ENCODE data around the gene AMN. TPM values are rescaled to one million over a fixed set of nuclear protein-coding genes. Genes with fewer than 3 reads are reported as not detected.
A peak's percentile ranks its signal among the peaks of the same experiment; 100 is the strongest.

AMN gene
- total and polyA plus RNA-seq, 2 experiments from 2014 or later: not detected

DNA sequence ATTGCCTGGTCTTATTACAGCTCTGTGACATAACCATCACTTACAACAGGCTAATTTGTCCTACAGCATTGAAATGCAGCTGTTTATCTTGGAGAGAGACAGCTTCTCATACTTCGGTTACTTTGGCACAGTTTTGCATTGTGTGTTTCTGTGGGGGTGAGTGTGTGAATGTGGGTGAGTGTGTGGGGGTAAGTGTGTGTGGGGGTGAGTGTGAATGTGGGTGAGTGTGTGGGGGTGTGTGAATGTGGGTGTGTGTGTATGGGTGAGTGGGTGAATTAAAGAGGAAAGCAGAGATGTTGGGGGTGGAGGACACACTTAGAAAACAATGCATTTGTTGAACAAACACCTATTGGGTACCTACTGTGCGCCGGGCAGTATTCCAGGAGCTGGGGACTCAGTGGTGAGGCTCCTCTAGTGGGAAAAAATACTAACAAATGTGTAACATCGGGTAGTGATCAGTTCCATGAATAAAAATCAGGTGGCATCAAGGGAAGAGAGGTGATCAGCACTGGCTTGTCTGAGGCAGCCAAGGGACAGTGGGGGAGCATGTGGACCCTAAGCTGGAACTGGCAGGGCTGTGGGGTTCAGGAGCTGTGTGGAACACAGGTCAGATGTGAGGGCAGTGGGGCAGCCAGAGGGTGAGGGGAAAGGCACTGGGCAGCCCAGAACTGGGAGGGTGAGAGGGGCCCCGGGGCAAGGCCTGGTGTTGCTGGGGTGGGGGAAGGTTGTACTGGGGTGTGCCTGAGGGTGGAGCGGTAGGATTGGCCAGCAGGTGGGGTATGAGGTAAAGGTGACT lies 44.1 kb upstream of the AMN start:
- no peak for DNase-seq
- 92 to 95% methylated on average over 6 of the region's 6 CpGs for WGBS, 2 experiments (ENCODE audit: low coverage in 1 of 2, low lambda C conversion rate in 2 of 2, missing lambda C conversion rate in 2 of 2)
- Histone ChIP-seq H3K9me3 (ENCODE audit: low read depth) (no peaks in the 10 kb centered on the region), H3K9ac (no peak overlapping the region), H3F3A (ENCODE audit: insufficient read depth) (no peaks in the 10 kb centered on the region), H3K4me1 (ENCODE audit: insufficient read depth) (no peaks in the 10 kb centered on the region), H3K36me3 (ENCODE audit: low read depth) (peaks cover 18% of the 10 kb centered on the region; the same call in 1 of the 2 replicates), H3K9me2 (ENCODE audit: insufficient read depth) (no peaks in the 10 kb centered on the region), H3K27me3 (replicated peaks; ENCODE audit: insufficient read depth) (no peaks in the 10 kb centered on the region), H3K79me2 (ENCODE audit: insufficient read depth) (no peaks in the 10 kb centered on the region), H3K27ac (no peak overlapping the region), H3K4me2 (ENCODE audit: unreplicated experiment) (no peak overlapping the region), H2AFZ (no peak overlapping the region), H4K20me1 (ENCODE audit: insufficient read depth) (no peaks in the 10 kb centered on the region), H3K4me3 (no peak overlapping the region)
- in situ Hi-C loops (cut with MboI): no loop called here
- TF ChIP-seq EZH2 (IDR thresholded peaks at IDR 0.05; ENCODE audit: insufficient read depth, poor library complexity, severe bottlenecking) (no peak), EZH2phosphoT487 (IDR thresholded peaks at IDR 0.05; ENCODE audit: insufficient read depth, low read depth) (no peak)

DNA sequence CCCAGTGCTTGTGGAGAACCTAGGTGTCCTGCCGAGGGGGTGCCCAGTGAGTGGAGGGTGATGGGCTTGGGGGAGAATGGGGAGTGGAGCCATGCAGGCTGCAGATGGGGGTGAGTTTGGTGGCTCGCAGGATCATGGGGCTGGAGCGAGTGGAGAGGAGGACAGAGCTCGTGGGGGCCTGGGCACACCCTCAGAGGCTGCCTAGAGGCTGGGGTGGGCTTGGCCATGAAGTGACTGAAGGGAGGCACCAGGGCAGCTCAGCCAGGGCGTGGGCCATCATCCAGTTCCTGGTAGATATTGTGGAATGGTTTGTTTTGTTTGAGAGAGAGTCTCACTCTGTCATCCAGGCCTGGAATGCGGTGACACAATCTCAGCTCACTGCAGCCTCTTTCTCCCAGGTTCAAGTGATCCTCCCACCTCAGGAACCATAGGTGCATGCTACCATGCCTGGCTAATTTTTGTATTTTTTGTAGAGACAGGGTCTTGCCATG lies 43.4 kb upstream of the AMN start:
- no peak overlapping the region for H3K4me2 ChIP-seq (ENCODE audit: unreplicated experiment)
- H2AFZ ChIP-seq: no peak overlapping the region
- no peaks in the 10 kb centered on the region for H3K4me1 ChIP-seq (ENCODE audit: insufficient read depth)
- no peaks in the 10 kb centered on the region for H3F3A ChIP-seq (ENCODE audit: insufficient read depth)
- DNase-seq: peak; percentile 30
- in situ Hi-C loops (cut with MboI): no loop called here
- H3K9me2 ChIP-seq (ENCODE audit: insufficient read depth): no peaks in the 10 kb centered on the region
- H3K27ac ChIP-seq: no peak overlapping the region
- peaks cover 18% of the 10 kb centered on the region; the same call in 1 of the 2 replicates for H3K36me3 ChIP-seq (ENCODE audit: low read depth)
- H4K20me1 ChIP-seq (ENCODE audit: insufficient read depth): no peaks in the 10 kb centered on the region
- no peak overlapping the region for H3K9ac ChIP-seq
- H3K9me3 ChIP-seq (ENCODE audit: low read depth): no peaks in the 10 kb centered on the region
- no peak for TF ChIP-seq EZH2 (IDR thresholded peaks at IDR 0.05; ENCODE audit: insufficient read depth, poor library complexity, severe bottlenecking)
- TF ChIP-seq EZH2phosphoT487 (IDR thresholded peaks at IDR 0.05; ENCODE audit: insufficient read depth, low read depth): no peak
- no peak overlapping the region for H3K4me3 ChIP-seq
- WGBS, 2 experiments (ENCODE audit: low coverage in 1 of 2, low lambda C conversion rate in 2 of 2, missing lambda C conversion rate in 2 of 2): 76 to 84% methylated on average over 6 of the region's 6 CpGs
- H3K27me3 ChIP-seq (replicated peaks; ENCODE audit: insufficient read depth): no peaks in the 10 kb centered on the region
- H3K79me2 ChIP-seq (ENCODE audit: insufficient read depth): no peaks in the 10 kb centered on the region

- TF ChIP-seq EZH2phosphoT487 (IDR thresholded peaks at IDR 0.05; ENCODE audit: insufficient read depth, low read depth): no peak
- TF ChIP-seq EZH2 (IDR thresholded peaks at IDR 0.05; ENCODE audit: insufficient read depth, poor library complexity, severe bottlenecking): no peak
- Histone ChIP-seq H3K9me2 (ENCODE audit: insufficient read depth) (no peaks in the 10 kb centered on the region), H3K27ac (no peak overlapping the region), H3K4me3 (no peak overlapping the region), H2AFZ (no peak overlapping the region), H4K20me1 (ENCODE audit: insufficient read depth) (no peaks in the 10 kb centered on the region), H3K79me2 (ENCODE audit: insufficient read depth) (no peaks in the 10 kb centered on the region), H3K36me3 (ENCODE audit: low read depth) (0 out of 2 replicates have a peak, but pooled peaks cover 3% of the 10 kb centered on the region), H3K27me3 (replicated peaks; ENCODE audit: insufficient read depth) (no peaks in the 10 kb centered on the region), H3K4me1 (ENCODE audit: insufficient read depth) (no peaks in the 10 kb centered on the region), H3K9me3 (ENCODE audit: low read depth) (no peaks in the 10 kb centered on the region), H3F3A (ENCODE audit: insufficient read depth) (no peaks in the 10 kb centered on the region), H3K9ac (no peak overlapping the region), H3K4me2 (ENCODE audit: unreplicated experiment) (no peak overlapping the region)
- in situ Hi-C loops (cut with MboI): no loop called here
- no peak for DNase-seq
- 72 to 83% methylated on average over 5 of the region's 5 CpGs for WGBS, 2 experiments (ENCODE audit: low coverage in 1 of 2, low lambda C conversion rate in 2 of 2, missing lambda C conversion rate in 2 of 2)
Observed at GRCh38 chr14:102882226-102882906, 40.1 kb upstream of the AMN start.

- no peaks in the 10 kb centered on the region for H3K79me2 ChIP-seq (ENCODE audit: insufficient read depth)
- no peaks in the 10 kb centered on the region for H3K9me3 ChIP-seq (ENCODE audit: low read depth)
- no peaks in the 10 kb centered on the region for H3K27me3 ChIP-seq (replicated peaks; ENCODE audit: insufficient read depth)
- H3K27ac ChIP-seq: no peak overlapping the region
- no peak overlapping the region for H3K9ac ChIP-seq
- no peaks in the 10 kb centered on the region for H3K9me2 ChIP-seq (ENCODE audit: insufficient read depth)
- no peak overlapping the region for H2AFZ ChIP-seq
- no peak for DNase-seq
- WGBS, 2 experiments (ENCODE audit: low coverage in 1 of 2, low lambda C conversion rate in 2 of 2, missing lambda C conversion rate in 2 of 2): 92 to 93% methylated on average over 5 of the region's 5 CpGs
- 0 out of 2 replicates have a peak, but pooled peaks cover 3% of the 10 kb centered on the region for H3K36me3 ChIP-seq (ENCODE audit: low read depth)
- no peak overlapping the region for H3K4me2 ChIP-seq (ENCODE audit: unreplicated experiment)
- H3K4me1 ChIP-seq (ENCODE audit: insufficient read depth): no peaks in the 10 kb centered on the region
- no peak overlapping the region for H3K4me3 ChIP-seq
- in situ Hi-C loops (cut with MboI): no loop called here
- H3F3A ChIP-seq (ENCODE audit: insufficient read depth): no peaks in the 10 kb centered on the region
- no peaks in the 10 kb centered on the region for H4K20me1 ChIP-seq (ENCODE audit: insufficient read depth)
- no peak for TF ChIP-seq EZH2 (IDR thresholded peaks at IDR 0.05; ENCODE audit: insufficient read depth, poor library complexity, severe bottlenecking)
- no peak for TF ChIP-seq EZH2phosphoT487 (IDR thresholded peaks at IDR 0.05; ENCODE audit: insufficient read depth, low read depth)
Observed at GRCh38 chr14:102883089-102883541, 39.3 kb upstream of the AMN start.
